Heart right ventricle (tissue), 16 donors: Measurements from ENCODE around the gene UCN3. TPM values are rescaled to one million over a fixed set of nuclear protein-coding genes. Genes with fewer than 3 reads are reported as not detected.

Experiments used
- ATAC-seq, 8 donors: fragments of 200-7000 bp; cut with Tn5 transposase; one replicate each; pipeline ENCODE4 v1.9.1; 2020; ENCODE audit warnings: mild to moderate bottlenecking in 8 of 8, moderate library complexity in 8 of 8, moderate number of reproducible peaks in 1 of 8
- DNase-seq, 2 donors: peaks; one replicate each; pipeline ENCODE4 v3.0.0-alpha.2; 2020
- H3K27ac ChIP-seq, 10 donors: fragments of 200-600 bp; sonication (generic) in 2 of 10; one replicate each; pipeline versions ENCODE4 v1.5.0 to v1.8.0; 2020 to 2022; ENCODE audit warnings: mild to moderate bottlenecking in 3 of 10
- H3K27me3 ChIP-seq, 7 donors: fragments of 200-600 bp; one replicate each; pipeline ENCODE4 v1.8.0; 2021 to 2022; ENCODE audit warnings: mild to moderate bottlenecking in 2 of 7
- H3K36me3 ChIP-seq, 9 donors: fragments of 200-600 bp; sonication (generic) in 1 of 9; one replicate each; pipeline versions ENCODE4 v1.5.0 to v1.8.0; 2020 to 2022; ENCODE audit warnings: mild to moderate bottlenecking in 2 of 9
- H3K4me1 ChIP-seq, 9 donors: fragments of 200-600 bp; sonication (generic) in 1 of 9; one replicate each; pipeline versions ENCODE4 v1.5.0 to v1.8.0; 2020 to 2022; ENCODE audit warnings: mild to moderate bottlenecking in 4 of 9
- H3K4me3 ChIP-seq, 10 donors: fragments of 200-600 bp; sonication (generic) in 2 of 10; one replicate each; pipeline versions ENCODE4 v1.5.0 to v1.8.0; 2020 to 2022; ENCODE audit warnings: mild to moderate bottlenecking in 7 of 10, moderate library complexity in 2 of 10
- H3K9me3 ChIP-seq, 11 donors: fragments of 200-600 bp in 10 of 11; sonication (generic) in 2 of 11; one replicate each; pipeline versions ENCODE4 v1.5.0 to v1.8.0; 2013 to 2022; ENCODE audit warnings: mild to moderate bottlenecking in 2 of 11, control low read depth in 1 of 11, moderate library complexity in 1 of 11
- CTCF ChIP-seq, 9 donors: fragments of 200-600 bp; sonication (generic) in 2 of 9; IDR thresholded peaks; one replicate each; pipeline versions ENCODE4 v1.5.0 to v1.8.0; 2021 to 2022; ENCODE audit warnings: antibody characterized with exemption in 9 of 9, mild to moderate bottlenecking in 5 of 9, moderate library complexity in 1 of 9
- WGBS, 2 donors: extraction: QIAGEN DNeasy Blood & Tissue Kit; methylation state at CpG; one replicate each; pipeline ENCODE4 v1.1.7; 2013; ENCODE audit warnings: inconsistent platforms in 1 of 2; 5-methylcytosine and 5-hydroxymethylcytosine counted together
- intact Hi-C, 10 donors: fragments of 100-400 bp; cut with DNase I; formaldehyde crosslinking; loops; one replicate each; pipeline versions ENCODE4 v1.11.1 to v1.14.2; 2022
- polyA plus RNA-seq, 2 donors: library from polyadenylated mRNA; stranded (reverse); fragments of 200-250 nt; gene quantifications; one replicate each; pipeline ENCODE4 v1.2.3, GENCODE V29; 2013
- total RNA-seq, 10 donors: library from RNA; stranded (reverse); fragmentation: NEBNext Ultra II Directional in 3 of 10; extraction: Animal tissue kit (Norgen Biotek cat#: 25700) in 3 of 10; gene quantifications; one replicate each; pipeline versions ENCODE4 v1.2.1 to v1.2.4, GENCODE V29; 2021 to 2023
- donor health status: Arrhythmogenic right ventricular cardiomyopathy.
- donor health status: ischemic (EF 13 %, LVEDD 7.1; RV severe dilation, severe dysfunction).
- donor health status: healthy with polysubstance abuse.
- donor health status: DM: no; HTN: yes; CAD: no.
- donor health status: DM: no; HTN: no; CAD: no.
- donor health status: ischemic (EF 25% LVEDD 6.9; RV normal size, moderate dysfunction).
- donor health status: ischemic (EF 25% LVEDD 5.7; RV mildly dilated, moderate dysfunction).
- donor health status: healthy.
- donor health status: DM: yes; HTN: yes; CAD: no.
- donor health status: Ischemic cardiomyopathy.
- donor health status: ischemic (EF 35%, LVEDD 5.7; RV mildly dilated, moderate dysfunction).
- donor health status: nonischemic (EF 11% LVEDD 7.7; RV severe dilation, severe dysfunction).
- donor health status: DM: yes; HTN: yes; CAD: no.
- donor health status: PGD.
- donor health status: ischemic (EF 29% LVEDD 5.4; RV normal size, mild dysfunction).
- donor health status: nonischemic (EF 23%, LVEDD 6.1; RV moderate dilation, normal function).

UCN3 gene
- total and polyA plus RNA-seq, 12 donors = not detected

DNA sequence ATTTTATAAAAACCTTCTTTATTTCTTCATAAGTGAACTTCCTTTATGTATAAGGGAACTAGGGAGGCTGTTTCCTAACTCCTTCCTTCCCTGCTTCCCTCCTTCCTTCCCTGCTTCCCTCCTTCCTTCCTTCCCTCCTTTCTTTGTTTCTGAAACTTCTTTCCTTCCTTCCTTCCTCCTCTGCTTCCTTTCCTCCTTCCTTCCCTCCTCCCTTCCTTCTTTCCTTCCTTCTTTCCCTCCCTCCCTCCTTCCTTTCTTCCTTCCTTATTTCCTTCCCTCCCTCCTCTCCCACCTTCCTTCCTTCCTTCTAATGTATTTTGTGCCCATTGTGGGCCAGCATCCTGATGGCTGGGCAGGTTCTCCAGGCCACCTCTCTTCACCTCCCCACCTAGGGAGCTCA is 26.8 kb upstream of the UCN3 start:
- no peak overlapping the region for H3K27ac ChIP-seq
- H3K27me3 ChIP-seq = peaks cover 0 to 6% (median 0%) of the 10 kb centered on the region in 7 donors
- intact Hi-C loops = no loop called here
- no peaks in the 10 kb centered on the region for H3K36me3 ChIP-seq
- no peak for TF ChIP-seq CTCF (IDR thresholded peaks at IDR 0.05)
- H3K9me3 ChIP-seq = no peaks in the 10 kb centered on the region
- no peak overlapping the region for H3K4me3 ChIP-seq
- no peak for ATAC-seq
- DNase-seq = no peak
- H3K4me1 ChIP-seq = no peaks in the 10 kb centered on the region

DNA sequence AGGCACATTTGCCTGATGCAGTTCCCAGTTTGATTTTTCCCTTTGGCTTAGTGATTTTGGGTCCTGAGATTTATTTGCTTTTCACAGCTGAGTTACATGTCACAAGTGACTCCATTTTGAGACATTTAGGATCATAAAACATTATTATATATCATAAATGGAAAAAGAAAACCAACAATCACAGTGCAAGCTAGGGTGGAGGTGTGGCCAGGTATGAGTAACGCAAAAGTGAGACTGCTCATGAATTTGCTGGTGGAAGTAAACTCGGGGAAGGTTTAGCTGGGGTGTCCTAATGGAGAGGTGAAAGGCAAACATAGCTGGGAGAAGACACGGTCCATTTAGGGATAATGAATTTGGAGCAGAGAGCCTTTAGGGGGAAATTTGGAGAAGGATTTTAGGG is 21.7 kb upstream of the UCN3 start:
- Histone ChIP-seq H3K9me3 (no peaks in the 10 kb centered on the region), H3K27ac (no peak overlapping the region), H3K36me3 (no peaks in the 10 kb centered on the region), H3K27me3 (peaks cover 0 to 4% (median 0%) of the 10 kb centered on the region in 7 donors), H3K4me3 (no peak overlapping the region), H3K4me1 (no peaks in the 10 kb centered on the region)
- intact Hi-C loops = no loop called here
- WGBS, 2 donors = 87 to 90% methylated on average over 3 of the region's 3 CpGs
- ATAC-seq = no peak
- DNase-seq = no peak
- TF ChIP-seq CTCF (IDR thresholded peaks at IDR 0.05) = no peak

DNA sequence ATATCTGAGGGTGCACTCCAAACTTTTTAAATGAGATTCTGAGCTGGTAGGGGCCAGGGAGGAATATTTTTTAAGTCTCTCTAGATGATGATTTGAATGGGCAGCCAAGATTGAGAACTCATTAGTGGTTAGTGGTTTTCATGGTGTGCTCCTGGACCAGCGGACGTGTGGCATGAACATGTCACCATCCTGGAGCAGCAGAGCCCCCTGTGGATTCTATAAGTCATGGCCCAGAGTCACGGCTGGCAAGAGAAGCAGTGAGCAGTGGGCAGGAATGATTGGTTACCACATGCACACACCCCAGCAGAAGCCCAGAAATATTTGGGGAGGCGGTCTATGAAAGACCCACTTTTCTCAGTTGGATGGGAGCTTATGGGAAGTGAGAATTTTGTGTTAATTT is 21.2 kb upstream of the UCN3 start:
- Histone ChIP-seq H3K36me3 (no peaks in the 10 kb centered on the region), H3K27me3 (peaks cover 0 to 6% (median 0%) of the 10 kb centered on the region in 7 donors), H3K27ac (no peak overlapping the region), H3K9me3 (no peaks in the 10 kb centered on the region), H3K4me1 (no peaks in the 10 kb centered on the region), H3K4me3 (no peak overlapping the region)
- intact Hi-C loops = no loop called here
- peak in 2 of 9 donors; percentile 9 to 14 for TF ChIP-seq CTCF (IDR thresholded peaks at IDR 0.05)
- ATAC-seq (no peak), DNase-seq (no peak)
- WGBS, 2 donors = 56 to 61% methylated on average over 4 of the region's 4 CpGs

GRCh38 chr10:5343979-5344378 is 20.8 kb upstream of the UCN3 start:
- Histone ChIP-seq H3K36me3 (no peaks in the 10 kb centered on the region), H3K27me3 (peaks cover 0 to 6% (median 0%) of the 10 kb centered on the region in 7 donors), H3K4me1 (no peaks in the 10 kb centered on the region), H3K27ac (no peak overlapping the region), H3K9me3 (no peaks in the 10 kb centered on the region), H3K4me3 (no peak overlapping the region)
- ATAC-seq (no peak), DNase-seq (no peak)
- TF ChIP-seq CTCF (IDR thresholded peaks at IDR 0.05) = no peak
- 69 to 85% methylated on average over 4 of the region's 4 CpGs for WGBS, 2 donors
- intact Hi-C loops = no loop called here

DNA sequence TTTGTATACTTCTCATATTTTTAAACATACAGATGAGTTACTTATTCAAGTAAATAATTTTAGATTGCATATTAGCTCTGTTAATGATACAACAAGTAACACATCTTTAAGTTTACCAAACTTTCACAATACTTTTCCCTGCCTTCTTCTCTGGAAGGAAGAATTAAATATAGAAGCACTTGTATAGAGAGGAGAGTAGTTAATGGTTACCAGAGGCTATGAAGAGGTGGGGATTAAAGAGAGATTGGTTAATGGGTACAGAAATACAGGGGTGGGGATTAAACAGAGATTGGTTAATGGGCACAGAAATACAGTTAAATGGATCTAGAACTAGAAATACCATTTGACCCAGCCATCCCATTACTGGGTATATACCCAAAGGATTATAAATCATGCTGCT is 20.0 kb upstream of the UCN3 start:
- no peak for TF ChIP-seq CTCF (IDR thresholded peaks at IDR 0.05)
- Histone ChIP-seq H3K27me3 (peaks cover 0 to 6% (median 0%) of the 10 kb centered on the region in 7 donors), H3K27ac (no peak overlapping the region), H3K4me3 (no peak overlapping the region), H3K9me3 (no peaks in the 10 kb centered on the region), H3K36me3 (no peaks in the 10 kb centered on the region), H3K4me1 (no peaks in the 10 kb centered on the region)
- intact Hi-C loops = no loop called here
- ATAC-seq (no peak), DNase-seq (no peak)
